ENCODE measurements around the gene HSD17B10. TPM values are rescaled to one million over a fixed set of nuclear protein-coding genes. Genes with fewer than 3 reads are reported as not detected.

The HSD17B10 gene
- total and polyA plus RNA-seq, 2 donors (not counting 1 experiment from before 2014, with no cell fraction given): 49.7 to 66.5 TPM

GRCh38 chrX:53447441-53447840, 13.3 kb upstream of the HSD17B10 start:
- H3K79me2 ChIP-seq (ENCODE audit: control insufficient read depth, insufficient read depth, low read length): no peaks in the 10 kb centered on the region
- no peaks in the 10 kb centered on the region for H3K27me3 ChIP-seq (replicated peaks in 1 of 4; ENCODE audit: control extremely low read depth in 1 of 4, control insufficient read depth in 3 of 4, insufficient read depth in 4 of 4, low read length in 3 of 4)
- intact Hi-C loops (cut with micrococcal nuclease): no loop called here
- no peaks in the 10 kb centered on the region for H3K36me3 ChIP-seq (replicated peaks in 1 of 2; ENCODE audit: control extremely low read depth in 1 of 2, control insufficient read depth in 1 of 2, extremely low read depth in 1 of 2, insufficient read depth in 2 of 2, low read length in 1 of 2)
- H2AFZ ChIP-seq (ENCODE audit: insufficient read depth, low read depth, low read length, poor library complexity, severe bottlenecking): no peak overlapping the region
- Mint-ChIP-seq H3K27me3 (no peaks in the 10 kb centered on the region), H3K9me3 (ENCODE audit: insufficient read depth) (no peaks in the 10 kb centered on the region), H3K27ac (no peak overlapping the region), H3K4me1 (no peaks in the 10 kb centered on the region), H3K4me3 (no peak overlapping the region)
- WGBS (ENCODE audit: insufficient coverage): no CpG with 5 or more reads among the region's 2 CpGs
- TF ChIP-seq EZH2 (IDR thresholded peaks at IDR 0.05; ENCODE audit: borderline replicate concordance, insufficient read depth, low read depth, low read length, poor library complexity, severe bottlenecking) (no peak), CTCF (IDR thresholded peaks at IDR 0.05) (no peak)
- no peaks in the 10 kb centered on the region for H3K4me1 ChIP-seq (ENCODE audit: control insufficient read depth in 2 of 2, insufficient read depth in 2 of 2, low read length in 2 of 2)
- no peaks in the 10 kb centered on the region for H4K20me1 ChIP-seq (ENCODE audit: control insufficient read depth, insufficient read depth, low read length, poor library complexity, severe bottlenecking)
- POLR2A ChIA-PET: no interaction called here
- CTCF ChIA-PET: interaction anchor here (0.6 to 4.7 kb wide), 4 partner anchors 11 to 160 kb away, joined by 3 to 35 read pairs (median 12); no protein-coding TSS in a partner anchor
- no peak overlapping the region for H3K9ac ChIP-seq (ENCODE audit: low read length)
- H3K4me3 ChIP-seq (ENCODE audit: control extremely low read depth in 1 of 5, extremely low read depth in 1 of 5, insufficient read depth in 1 of 5, low read depth in 2 of 5, low read length in 4 of 5): no peak overlapping the region
- H3K27ac ChIP-seq (ENCODE audit: low read length in 2 of 2): no peak overlapping the region
- H3K4me2 ChIP-seq (replicated peaks; ENCODE audit: low read depth, low read length, poor library complexity, severe bottlenecking): no peak overlapping the region
- DNase-seq (no peak), ATAC-seq (ENCODE audit: low read depth) (no peak)
- H3K9me3 ChIP-seq (ENCODE audit: control extremely low read depth in 1 of 3, control insufficient read depth in 2 of 3, insufficient read depth in 1 of 3, low read length in 2 of 3): no peaks in the 10 kb centered on the region

DNA sequence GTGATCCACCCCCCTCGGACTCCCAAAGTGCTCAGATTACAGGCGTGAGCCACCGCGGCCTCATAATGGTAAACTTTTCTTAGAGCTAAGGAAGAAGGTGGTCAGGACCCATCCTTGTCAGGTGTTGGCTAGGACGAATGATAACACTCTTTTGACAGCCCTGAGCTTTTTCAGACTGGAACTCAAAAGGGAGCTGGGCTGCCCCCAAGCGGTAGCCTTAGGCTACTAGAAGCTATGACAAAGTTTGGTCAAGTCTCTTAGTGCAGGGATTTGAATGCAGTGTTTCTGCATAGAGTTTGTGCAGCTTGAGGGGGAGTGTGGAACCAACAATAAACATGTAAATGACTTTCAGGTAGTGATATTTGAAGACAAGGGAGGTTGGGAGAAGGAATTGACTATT, 11.8 kb upstream of the HSD17B10 start:
- Histone ChIP-seq H3K4me3 (ENCODE audit: control extremely low read depth in 1 of 5, extremely low read depth in 1 of 5, insufficient read depth in 1 of 5, low read depth in 2 of 5, low read length in 4 of 5) (no peak overlapping the region), H2AFZ (ENCODE audit: insufficient read depth, low read depth, low read length, poor library complexity, severe bottlenecking) (no peak overlapping the region), H3K9ac (ENCODE audit: low read length) (no peak overlapping the region), H3K27ac (ENCODE audit: low read length in 2 of 2) (no peak overlapping the region), H3K4me2 (replicated peaks; ENCODE audit: low read depth, low read length, poor library complexity, severe bottlenecking) (no peak overlapping the region), H3K36me3 (replicated peaks in 1 of 2; ENCODE audit: control extremely low read depth in 1 of 2, control insufficient read depth in 1 of 2, extremely low read depth in 1 of 2, insufficient read depth in 2 of 2, low read length in 1 of 2) (no peaks in the 10 kb centered on the region), H3K79me2 (ENCODE audit: control insufficient read depth, insufficient read depth, low read length) (no peaks in the 10 kb centered on the region), H4K20me1 (ENCODE audit: control insufficient read depth, insufficient read depth, low read length, poor library complexity, severe bottlenecking) (no peaks in the 10 kb centered on the region), H3K9me3 (ENCODE audit: control extremely low read depth in 1 of 3, control insufficient read depth in 2 of 3, insufficient read depth in 1 of 3, low read length in 2 of 3) (no peaks in the 10 kb centered on the region), H3K4me1 (ENCODE audit: control insufficient read depth in 2 of 2, insufficient read depth in 2 of 2, low read length in 2 of 2) (peaks cover 5 to 11% of the 10 kb centered on the region in 2 donors), H3K27me3 (replicated peaks in 1 of 4; ENCODE audit: control extremely low read depth in 1 of 4, control insufficient read depth in 3 of 4, insufficient read depth in 4 of 4, low read length in 3 of 4) (peaks cover 0 to 2% (median 0%) of the 10 kb centered on the region in 4 experiments)
- peak; percentile 35 for DNase-seq
- H3K4me3 Mint-ChIP-seq: no peak overlapping the region
- POLR2A ChIA-PET: interaction anchor here (0.9 kb wide), 1 partner anchor 129 kb away, joined by 3 read pairs; no protein-coding TSS in a partner anchor
- 24% methylated on average over 4 of the region's 6 CpGs for WGBS (ENCODE audit: insufficient coverage)
- H3K27ac Mint-ChIP-seq: no peak overlapping the region
- intact Hi-C loops (cut with micrococcal nuclease): no loop called here
- no peaks in the 10 kb centered on the region for H3K9me3 Mint-ChIP-seq (ENCODE audit: insufficient read depth)
- no peak for ATAC-seq (ENCODE audit: low read depth)
- TF ChIP-seq EZH2 (IDR thresholded peaks at IDR 0.05; ENCODE audit: borderline replicate concordance, insufficient read depth, low read depth, low read length, poor library complexity, severe bottlenecking) (no peak), CTCF (IDR thresholded peaks at IDR 0.05) (peak; percentile 55)
- peaks cover 4% of the 10 kb centered on the region for H3K4me1 Mint-ChIP-seq
- CTCF ChIA-PET: interaction anchor here (0.5 to 4.7 kb wide), 6 partner anchors 9 to 168 kb away, joined by 3 to 35 read pairs (median 4); no protein-coding TSS in a partner anchor
- H3K27me3 Mint-ChIP-seq: no peaks in the 10 kb centered on the region
